Measurements from ENCODE around the gene GPR18.

- TF ChIP-seq CTCF (IDR thresholded peaks at IDR 0.05) (no peak), POLR2A (IDR thresholded peaks at IDR 0.05) (no peak)
Observed at GRCh38 chr13:99265162-99265800, 7.1 kb upstream of the GPR18 start.

All from uterus (tissue), 2 donors.